Effector memory CD4-positive, alpha-beta T cell (primary cell): ENCODE measurements around the gene TNFRSF25.

Experiments
- DNase-seq, 3 donors: peaks; one replicate each; pipeline ENCODE4 v3.0.0-alpha.2; 2020
- H3K27ac ChIP-seq: 2 replicates; pipeline ENCODE4 v1.7.0; 2013; ENCODE audit warnings: mild to moderate bottlenecking, low read length, moderate library complexity; ENCODE audit not compliant: insufficient read depth, poor library complexity, severe bottlenecking
- H3K27me3 ChIP-seq: replicated peaks from 2 replicates; pipeline ENCODE4 v1.7.0; 2013; ENCODE audit warnings: mild to moderate bottlenecking, low read length; ENCODE audit not compliant: insufficient read depth, control insufficient read depth, poor library complexity, severe bottlenecking
- H3K36me3 ChIP-seq: 2 replicates; pipeline ENCODE4 v1.7.0; 2013; ENCODE audit warnings: mild to moderate bottlenecking, low read length, moderate library complexity; ENCODE audit not compliant: control insufficient read depth, insufficient read depth
- H3K4me1 ChIP-seq: 2 replicates; pipeline ENCODE4 v1.7.0; 2013; ENCODE audit warnings: low read length, mild to moderate bottlenecking; ENCODE audit not compliant: control insufficient read depth, insufficient read depth, poor library complexity, severe bottlenecking
- H3K4me3 ChIP-seq: 2 replicates; pipeline ENCODE4 v1.7.0; 2013; ENCODE audit warnings: low read length, low read depth, mild to moderate bottlenecking; ENCODE audit not compliant: insufficient read depth, poor library complexity, severe bottlenecking
- H3K9me3 ChIP-seq: 2 replicates; pipeline ENCODE4 v1.7.0; 2013; ENCODE audit warnings: mild to moderate bottlenecking, low read length, moderate library complexity; ENCODE audit not compliant: control insufficient read depth

TNFRSF25 gene

DNA sequence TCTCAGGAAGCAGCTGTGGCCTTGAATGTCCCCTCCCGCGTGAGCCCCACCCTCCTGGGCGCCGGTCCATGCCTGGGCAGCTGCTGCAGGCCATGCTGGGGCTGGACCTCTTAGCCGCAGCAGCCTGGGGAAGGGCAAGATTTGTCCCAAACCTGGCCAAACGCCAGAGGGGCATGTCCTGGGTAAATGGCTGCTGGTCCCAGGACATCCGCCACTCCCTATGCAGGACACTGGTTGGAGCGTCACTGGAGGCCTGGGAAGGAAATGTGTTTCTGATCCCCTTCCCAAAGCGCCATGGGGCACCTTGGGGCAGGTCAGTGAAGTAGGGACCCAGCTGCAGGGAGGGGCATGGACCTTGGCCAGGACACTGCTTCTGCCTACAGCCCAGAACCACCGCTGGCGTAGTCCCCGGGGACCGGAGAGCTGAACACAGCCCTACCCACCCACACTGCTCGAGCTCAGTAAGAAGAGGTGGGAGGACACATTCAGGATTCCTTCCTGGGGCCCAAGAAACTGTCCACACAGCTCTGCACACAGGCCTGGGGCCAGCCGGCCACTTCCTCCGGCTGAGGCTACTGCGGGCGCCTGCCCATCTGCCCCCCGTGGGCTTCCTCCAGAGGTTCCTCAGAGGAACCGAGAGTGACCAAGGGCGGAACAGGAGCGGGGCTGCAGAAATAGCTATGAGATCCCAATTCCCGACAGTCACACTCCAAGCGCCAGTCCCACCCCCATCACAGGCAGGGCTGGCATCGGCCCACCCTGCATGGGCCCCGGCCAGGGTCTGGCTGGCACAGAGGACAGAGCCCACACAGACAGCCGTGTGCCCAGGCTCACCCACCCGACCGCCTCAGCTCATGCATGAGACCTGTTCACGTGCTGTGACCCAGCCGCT, 36.3 kb upstream of the TNFRSF25 start:
- Histone ChIP-seq H3K4me3 (no peak overlapping the region), H3K4me1 (peaks cover 9% of the 10 kb centered on the region), H3K36me3 (no peaks in the 10 kb centered on the region), H3K9me3 (no peaks in the 10 kb centered on the region), H3K27me3 (no peaks in the 10 kb centered on the region), H3K27ac (no peak overlapping the region)
- no peak for DNase-seq

DNA sequence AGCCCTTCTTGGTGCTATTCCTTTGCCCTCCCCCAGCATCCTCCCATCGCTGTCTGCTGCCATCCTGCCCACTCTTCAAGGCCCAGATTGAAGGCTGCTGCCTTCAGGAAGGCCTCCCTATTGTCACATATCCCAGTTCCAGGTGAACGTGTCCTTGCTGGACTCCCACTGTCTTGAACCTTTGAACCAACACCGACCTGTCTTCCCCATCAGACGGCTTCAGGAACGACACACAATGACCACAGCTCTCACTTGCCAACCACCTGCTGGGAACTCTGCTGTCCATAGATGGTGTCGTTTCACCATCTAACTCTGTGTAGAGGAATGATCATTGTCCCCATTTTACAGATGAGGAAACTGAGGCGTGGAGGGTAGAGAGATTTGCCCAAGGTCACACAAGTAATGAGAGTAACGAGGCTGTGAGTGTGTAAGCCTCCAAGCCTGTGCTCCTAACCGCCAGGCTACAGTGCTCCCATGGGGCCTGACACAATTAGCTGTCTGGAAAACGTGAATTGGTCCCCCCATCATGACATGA, 35.4 kb upstream of the TNFRSF25 start:
- H3K36me3 ChIP-seq: no peaks in the 10 kb centered on the region
- DNase-seq: no peak
- no peak overlapping the region for H3K4me3 ChIP-seq
- no peaks in the 10 kb centered on the region for H3K27me3 ChIP-seq
- H3K4me1 ChIP-seq: peaks cover 15% of the 10 kb centered on the region
- no peaks in the 10 kb centered on the region for H3K9me3 ChIP-seq
- H3K27ac ChIP-seq: no peak overlapping the region

DNA sequence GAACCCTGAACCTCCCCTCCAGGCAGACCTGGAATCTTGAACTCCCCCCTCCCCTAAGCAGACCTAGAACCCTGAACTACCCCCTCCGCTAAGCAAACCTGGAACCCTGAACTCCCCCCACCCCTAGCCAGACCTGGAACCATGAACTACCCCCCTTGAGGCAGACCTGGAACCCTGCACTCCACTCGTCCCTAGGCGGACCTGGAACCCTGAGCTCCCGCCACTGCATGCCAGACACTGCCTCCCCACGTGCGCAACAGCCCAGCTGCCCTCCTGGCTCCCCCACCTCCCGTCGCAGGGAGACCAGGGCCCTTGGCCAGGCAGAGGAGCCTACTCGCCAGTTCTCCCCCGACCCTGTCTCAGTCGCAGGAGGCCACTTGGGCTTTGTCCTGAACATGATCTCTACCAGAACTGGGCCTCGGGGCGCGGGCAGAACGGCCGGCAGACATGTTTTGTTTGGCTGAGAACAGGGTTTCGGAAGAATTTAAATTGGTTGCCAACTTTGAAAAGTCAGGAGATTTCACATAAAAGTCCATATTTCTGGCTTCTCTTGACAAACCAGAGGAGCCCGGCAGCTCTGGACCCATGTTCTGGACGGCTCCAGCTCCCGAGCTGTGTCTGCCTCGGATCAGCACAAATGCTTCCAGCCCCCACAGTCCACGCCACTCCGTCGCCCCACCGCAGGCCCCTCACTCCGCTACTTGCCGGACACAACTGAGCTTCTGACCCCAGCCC, 34.7 kb upstream of the TNFRSF25 start:
- H3K27me3 ChIP-seq: no peaks in the 10 kb centered on the region
- no peak overlapping the region for H3K4me3 ChIP-seq
- no peak for DNase-seq
- no peak overlapping the region for H3K27ac ChIP-seq
- no peaks in the 10 kb centered on the region for H3K36me3 ChIP-seq
- no peaks in the 10 kb centered on the region for H3K9me3 ChIP-seq
- H3K4me1 ChIP-seq: peaks cover 15% of the 10 kb centered on the region

DNA sequence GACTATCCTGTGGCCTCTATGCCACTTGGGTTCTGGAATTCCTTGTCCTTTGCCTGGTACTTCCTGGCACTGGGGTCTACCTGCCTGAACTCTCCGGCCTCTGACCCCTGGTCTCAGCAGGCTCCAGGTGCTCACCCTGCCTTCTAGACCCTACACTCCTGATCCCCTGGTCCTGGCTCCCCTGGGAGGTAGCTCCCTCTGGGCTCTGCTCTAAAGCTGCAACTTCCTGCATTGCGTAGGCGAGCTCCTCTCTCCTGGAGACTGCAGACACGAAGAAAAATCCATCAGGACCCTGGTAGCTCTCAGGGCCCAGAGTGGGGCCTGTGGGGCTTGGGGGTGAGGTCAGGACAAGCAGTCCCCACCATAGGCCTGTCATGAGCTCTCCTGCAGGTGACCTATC, 33.3 kb upstream of the TNFRSF25 start:
- no peaks in the 10 kb centered on the region for H3K36me3 ChIP-seq
- peaks cover 15% of the 10 kb centered on the region for H3K4me1 ChIP-seq
- no peaks in the 10 kb centered on the region for H3K27me3 ChIP-seq

DNA sequence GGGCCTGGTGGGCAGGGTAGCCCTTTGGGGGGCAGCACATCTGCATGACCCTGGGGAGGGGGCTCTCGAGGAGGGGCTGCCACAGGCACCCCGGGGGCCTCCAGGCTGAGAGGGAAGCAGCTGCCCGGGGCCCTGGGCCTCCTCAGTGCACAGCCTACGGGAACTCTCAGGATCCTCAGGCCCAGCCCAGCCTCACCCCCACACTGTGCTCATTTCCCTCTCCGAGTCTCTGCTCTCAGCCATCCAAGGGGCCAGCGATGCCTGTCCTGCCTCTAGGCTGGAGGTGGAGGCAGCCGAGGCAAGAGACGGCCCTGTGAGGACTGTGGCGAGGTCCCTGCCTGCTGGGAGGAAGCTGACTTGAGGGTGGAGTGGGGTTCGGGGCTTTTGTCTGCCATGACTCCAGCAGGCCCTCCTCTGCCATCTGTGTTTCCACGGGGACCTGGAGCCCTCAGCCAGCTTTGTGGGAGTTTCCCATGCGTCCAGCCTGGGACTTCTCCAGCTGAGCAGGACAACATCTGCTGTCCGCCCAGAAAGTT, 32.7 kb upstream of the TNFRSF25 start:
- H3K27ac ChIP-seq: no peak overlapping the region
- no peak overlapping the region for H3K4me3 ChIP-seq
- H3K9me3 ChIP-seq: no peaks in the 10 kb centered on the region
- H3K36me3 ChIP-seq: no peaks in the 10 kb centered on the region
- DNase-seq: no peak
- H3K4me1 ChIP-seq: peaks cover 15% of the 10 kb centered on the region
- no peaks in the 10 kb centered on the region for H3K27me3 ChIP-seq

More for the DNA sequence above, 33.3 kb upstream of the TNFRSF25 start:
- no peaks in the 10 kb centered on the region for H3K9me3 ChIP-seq
- H3K27ac ChIP-seq: no peak overlapping the region
- no peak overlapping the region for H3K4me3 ChIP-seq
- no peak for DNase-seq

DNA sequence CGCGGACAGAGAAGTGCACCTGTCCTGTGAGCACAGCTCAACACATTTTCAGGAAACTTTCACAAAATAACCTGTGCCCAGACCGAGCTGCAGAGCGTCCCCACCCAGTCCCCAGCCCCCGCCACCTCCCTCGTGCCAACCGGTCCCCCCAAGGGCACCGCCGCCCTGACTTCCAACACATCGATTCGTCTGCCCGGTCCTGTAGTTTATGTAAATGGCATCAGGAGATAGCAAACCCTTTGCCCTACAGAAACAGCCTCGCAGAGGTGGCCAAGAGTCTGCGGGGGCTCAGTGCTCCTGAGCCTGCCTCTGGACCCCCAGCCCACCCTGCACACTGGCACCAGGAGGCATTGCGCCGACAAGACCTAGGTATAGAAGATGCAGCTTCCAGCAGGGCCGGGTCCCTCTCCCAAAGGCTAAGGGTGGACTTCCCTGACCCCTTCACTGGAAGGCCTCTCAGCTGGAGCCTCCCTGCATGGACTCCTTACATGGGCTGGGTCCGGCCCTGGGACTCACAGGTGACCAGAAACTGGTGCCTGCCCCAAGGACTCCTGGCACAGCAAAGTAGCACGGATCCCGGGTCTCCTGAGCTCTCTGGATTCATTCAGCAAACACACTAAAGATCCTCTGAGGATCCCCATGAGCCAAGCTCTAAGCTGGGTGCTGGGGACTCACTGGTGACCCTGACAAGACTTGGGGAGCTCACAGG, 32.0 kb upstream of the TNFRSF25 start:
- no peaks in the 10 kb centered on the region for H3K9me3 ChIP-seq
- H3K4me1 ChIP-seq: peaks cover 15% of the 10 kb centered on the region
- H3K27ac ChIP-seq: no peak overlapping the region
- no peaks in the 10 kb centered on the region for H3K36me3 ChIP-seq
- DNase-seq: no peak
- H3K4me3 ChIP-seq: peak overlapping the region; percentile 73
- H3K27me3 ChIP-seq: no peaks in the 10 kb centered on the region

DNA sequence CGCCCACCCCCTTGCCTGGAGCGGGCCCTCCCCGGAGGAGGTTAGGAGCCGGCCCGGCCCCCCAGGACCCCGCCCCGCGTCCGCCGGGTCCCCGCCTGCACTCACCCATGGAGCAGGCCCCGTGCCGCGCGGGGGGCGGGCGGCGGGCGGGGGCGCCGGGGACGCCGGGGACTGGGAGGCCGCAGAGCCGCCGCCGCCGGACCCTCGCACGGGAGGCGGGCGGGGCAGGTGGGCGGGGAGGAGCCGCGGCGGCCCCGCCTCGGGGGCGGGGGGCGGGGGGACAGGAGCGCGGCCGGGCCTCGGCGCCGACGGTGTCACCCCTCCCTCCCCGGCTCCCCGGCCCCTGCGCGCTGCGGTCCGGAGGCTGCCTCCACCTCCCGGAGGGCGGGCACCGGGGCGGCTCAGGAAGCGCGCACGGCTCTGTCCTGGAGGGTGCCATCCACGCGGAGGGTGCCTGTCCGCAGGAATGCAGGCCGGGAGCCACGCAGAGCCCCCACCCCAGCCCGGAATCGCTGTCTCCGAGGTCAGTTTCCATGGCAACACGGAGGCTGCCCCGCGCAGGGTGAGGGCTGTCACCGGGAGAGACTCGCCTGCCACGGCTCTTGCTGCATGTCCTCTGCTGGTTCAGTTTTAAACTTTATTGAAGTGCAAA, 31.4 kb upstream of the TNFRSF25 start:
- Histone ChIP-seq H3K27me3 (no peaks in the 10 kb centered on the region), H3K27ac (peak overlapping the region; percentile 45), H3K4me1 (peaks cover 15% of the 10 kb centered on the region), H3K4me3 (peak overlapping the region; percentile 73), H3K9me3 (no peaks in the 10 kb centered on the region), H3K36me3 (no peaks in the 10 kb centered on the region)
- peak; percentile 38 to 50 (median 44) for DNase-seq

DNA sequence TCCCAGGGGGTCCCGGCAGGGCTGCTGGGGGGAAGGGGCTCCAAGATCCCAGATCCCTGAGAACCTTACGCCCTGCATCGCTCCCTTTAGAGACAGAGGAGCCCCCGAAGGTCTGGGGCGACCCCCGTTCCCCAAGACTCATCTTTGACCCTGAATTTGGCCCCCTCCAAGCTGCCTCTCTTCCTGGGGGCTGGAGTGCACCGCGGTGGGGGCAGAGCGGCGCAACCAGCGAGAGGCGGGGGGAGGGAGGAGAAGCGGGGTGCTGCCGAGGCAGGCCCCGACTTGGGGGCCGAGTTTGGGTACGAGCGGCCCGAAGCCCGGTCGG, 30.9 kb upstream of the TNFRSF25 start:
- no peak for DNase-seq
- Histone ChIP-seq H3K27ac (peak overlapping the region; percentile 45), H3K36me3 (no peaks in the 10 kb centered on the region), H3K9me3 (no peaks in the 10 kb centered on the region), H3K4me1 (peaks cover 15% of the 10 kb centered on the region), H3K27me3 (no peaks in the 10 kb centered on the region), H3K4me3 (peak overlapping the region; percentile 37)

DNA sequence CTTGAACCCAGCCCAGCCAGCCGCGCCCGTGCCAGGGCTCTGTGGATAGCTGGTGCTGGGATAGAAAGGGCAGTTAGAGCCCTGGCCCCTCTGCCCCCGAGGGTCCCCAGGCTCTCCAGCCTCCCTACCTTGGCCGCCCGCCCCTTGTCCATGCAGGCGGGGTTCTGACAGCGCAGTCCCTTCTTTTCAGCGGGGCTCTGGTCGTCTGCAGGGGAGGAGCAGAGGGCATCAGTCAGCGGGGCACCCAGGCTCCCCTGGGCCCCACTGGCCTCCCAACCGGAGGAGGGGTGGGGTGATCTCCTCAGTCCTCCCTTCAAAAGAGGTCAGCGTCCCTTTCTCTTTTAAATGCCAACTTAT, 30.4 kb upstream of the TNFRSF25 start:
- Histone ChIP-seq H3K27me3 (no peaks in the 10 kb centered on the region), H3K27ac (no peak overlapping the region), H3K4me1 (peaks cover 18% of the 10 kb centered on the region), H3K4me3 (no peak overlapping the region), H3K36me3 (no peaks in the 10 kb centered on the region), H3K9me3 (no peaks in the 10 kb centered on the region)
- DNase-seq: no peak
